ENCODE measurements around the gene CENPO.
"Not testable (repeated sequence)": the region's sequence is repeated elsewhere in the genome, so short reads cannot be mapped to it uniquely, and the experiment has no call there.

The CENPO gene

GRCh38 chr2:24824966-24825882 is 32.0 kb downstream of the CENPO start:
- peak; percentile 18 for DNase-seq (ENCODE audit: low spot score)

DNA sequence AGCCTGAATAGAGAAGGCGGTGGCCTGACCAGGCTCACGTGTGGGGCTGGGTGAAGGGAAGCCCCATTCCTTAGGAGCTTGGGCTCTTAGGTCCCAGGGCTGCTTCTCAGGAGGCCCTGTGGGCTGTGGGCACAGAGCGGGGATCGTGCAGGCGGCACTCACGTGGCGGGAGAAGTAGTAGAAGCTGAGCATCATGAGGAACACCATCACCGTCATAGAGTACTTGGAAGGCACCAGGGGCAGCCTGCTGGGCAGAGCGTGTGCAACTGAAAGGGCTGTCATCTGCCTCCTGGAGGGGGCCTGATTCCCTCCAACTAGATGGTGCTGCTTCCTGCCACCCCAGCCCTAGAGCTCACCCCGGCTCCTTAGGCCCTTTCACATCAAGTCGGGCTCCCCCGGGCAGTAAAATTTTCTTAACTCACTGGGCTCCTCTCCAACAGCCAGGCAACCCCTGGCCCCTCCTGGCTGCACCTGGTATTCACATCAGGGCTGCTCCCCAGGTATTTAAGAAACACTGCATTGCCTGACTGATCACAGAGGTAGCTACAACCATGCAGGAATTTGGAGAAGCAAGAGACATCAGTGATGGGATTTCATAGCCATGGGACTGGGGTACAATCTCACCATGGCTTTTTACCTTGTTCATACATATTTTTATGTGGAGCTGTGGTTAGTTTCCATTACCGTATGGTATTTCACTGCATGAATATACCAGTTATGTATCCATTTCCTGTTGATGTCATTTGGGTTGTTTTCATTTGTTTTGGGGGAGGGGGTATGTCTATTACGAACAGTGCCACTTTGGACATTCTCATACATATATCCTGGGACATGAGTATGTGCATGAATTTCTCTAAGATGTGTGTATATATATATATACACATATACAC is 32.9 kb downstream of the CENPO start:
- DNase-seq (ENCODE audit: low spot score): no peak

GRCh38 chr2:24826773-24827145 is 33.5 kb downstream of the CENPO start:
- no peak for DNase-seq (ENCODE audit: low spot score)

DNA sequence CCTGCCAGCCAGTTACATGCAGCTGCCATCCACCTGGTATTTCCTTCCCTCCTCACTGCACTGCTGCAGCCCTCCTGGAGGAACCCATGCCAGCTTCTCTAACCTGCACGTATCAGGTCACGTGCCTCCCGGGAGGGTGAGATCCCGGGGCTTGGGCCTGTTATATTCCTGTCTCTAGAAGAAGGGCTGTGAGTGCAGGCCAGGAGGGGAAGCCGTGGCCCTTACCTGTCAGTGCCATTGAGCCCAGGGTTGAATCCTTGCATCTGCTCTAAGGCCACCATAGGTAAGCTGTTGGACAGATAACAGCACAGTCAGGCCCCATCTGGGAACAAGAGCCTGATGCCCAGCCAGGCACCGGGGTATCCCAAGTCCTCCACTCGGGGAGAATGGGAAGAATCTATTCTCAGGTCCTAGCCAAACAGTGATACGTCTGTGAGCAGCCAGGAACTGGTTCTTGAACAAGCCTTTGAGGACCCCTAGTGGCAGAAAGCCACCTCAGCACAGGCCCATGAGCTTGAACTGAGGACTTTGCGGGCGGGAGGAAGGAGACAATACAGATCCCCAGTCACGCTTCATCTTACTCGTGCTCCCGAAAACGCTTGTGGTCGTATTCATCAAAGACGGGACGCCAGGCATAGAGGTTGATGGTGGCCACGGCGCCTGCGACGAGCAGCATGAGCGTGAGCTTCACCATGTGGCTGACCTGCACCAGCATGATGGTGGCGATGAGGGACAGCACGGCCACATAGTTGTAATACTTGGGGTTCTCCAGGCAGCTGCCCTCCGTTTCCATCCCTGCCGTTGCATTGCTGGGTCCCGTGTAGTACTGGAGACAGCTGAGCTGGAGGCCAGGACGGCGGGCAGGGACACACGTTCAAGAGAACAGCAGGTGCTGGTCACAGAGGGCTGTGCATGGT is 34.4 kb downstream of the CENPO start:
- peak; percentile 87 for DNase-seq (ENCODE audit: low spot score)

- DNase-seq (ENCODE audit: low spot score): no peak
These were observed 35.2 kb downstream of the CENPO start for GRCh38 chr2:24828238-24828996.

GRCh38 chr2:24830351-24830750 is 37.1 kb downstream of the CENPO start:
- DNase-seq (ENCODE audit: low spot score): no peak

DNA sequence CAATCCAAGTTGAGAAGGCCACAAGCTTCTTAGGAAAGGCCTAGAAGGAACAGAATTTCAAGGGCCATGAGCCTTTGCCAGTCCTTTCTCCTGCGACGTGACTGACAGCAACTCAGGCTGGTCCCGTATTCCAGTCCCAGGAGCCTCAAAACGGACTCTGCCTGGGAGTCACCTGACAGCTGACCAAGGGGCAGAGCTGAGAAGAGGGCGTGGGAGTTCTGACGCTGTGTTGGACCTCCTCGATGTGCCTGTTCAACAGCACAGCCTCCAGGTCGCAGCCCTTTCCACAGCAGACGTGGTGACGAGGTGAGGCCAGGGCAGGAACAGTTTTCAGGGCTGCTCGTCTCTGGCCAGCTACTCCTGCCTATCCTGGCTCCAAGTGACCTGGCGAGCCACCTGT is 37.6 kb downstream of the CENPO start:
- DNase-seq (ENCODE audit: low spot score): no peak

DNA sequence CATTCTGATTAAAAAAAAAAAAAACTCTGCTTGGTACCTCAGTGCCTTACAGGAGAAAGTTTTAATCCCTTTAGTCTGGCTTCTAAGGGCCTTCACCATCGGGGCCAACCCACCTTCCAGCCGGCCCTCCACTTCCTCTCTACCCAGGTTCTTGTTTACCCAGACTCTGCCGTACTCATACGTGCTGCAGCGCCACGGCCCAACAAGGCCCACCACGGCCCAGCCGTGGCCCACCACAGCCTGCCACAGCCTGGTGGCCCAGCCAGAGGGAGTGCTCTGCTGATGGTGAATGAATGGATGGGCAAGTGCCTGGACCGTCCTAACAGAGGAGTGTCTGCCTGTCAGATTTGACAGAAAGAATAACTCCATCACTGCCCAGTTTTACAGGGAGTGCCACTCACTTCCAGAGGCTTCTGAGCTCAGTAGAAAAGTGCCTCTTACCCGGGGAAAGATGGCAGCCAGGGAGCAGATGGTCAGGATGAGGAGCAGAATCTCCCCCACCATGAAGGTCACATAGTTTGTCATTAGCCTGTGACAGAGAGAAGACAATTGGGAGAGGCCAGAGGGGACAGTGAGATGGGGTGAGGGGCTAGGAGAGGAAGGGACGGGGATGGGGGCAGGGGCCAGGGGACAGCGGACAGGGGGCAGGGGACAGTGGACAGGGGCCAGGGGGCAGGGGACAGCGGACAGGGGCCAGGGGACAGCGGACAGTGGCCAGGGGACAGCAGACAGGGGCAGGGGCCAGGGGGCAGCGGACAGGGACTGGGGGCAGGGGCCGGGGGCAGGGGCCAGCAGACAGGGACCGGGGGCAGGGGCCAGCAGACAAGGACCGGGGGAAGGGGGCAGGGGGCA is 38.2 kb downstream of the CENPO start:
- no peak for DNase-seq (ENCODE audit: low spot score)

- no peak for DNase-seq (ENCODE audit: low spot score)
These were observed 38.8 kb downstream of the CENPO start for GRCh38 chr2:24832073-24832461.

GRCh38 chr2:24832521-24832920 is 39.3 kb downstream of the CENPO start:
- DNase-seq (ENCODE audit: low spot score): no peak

DNA sequence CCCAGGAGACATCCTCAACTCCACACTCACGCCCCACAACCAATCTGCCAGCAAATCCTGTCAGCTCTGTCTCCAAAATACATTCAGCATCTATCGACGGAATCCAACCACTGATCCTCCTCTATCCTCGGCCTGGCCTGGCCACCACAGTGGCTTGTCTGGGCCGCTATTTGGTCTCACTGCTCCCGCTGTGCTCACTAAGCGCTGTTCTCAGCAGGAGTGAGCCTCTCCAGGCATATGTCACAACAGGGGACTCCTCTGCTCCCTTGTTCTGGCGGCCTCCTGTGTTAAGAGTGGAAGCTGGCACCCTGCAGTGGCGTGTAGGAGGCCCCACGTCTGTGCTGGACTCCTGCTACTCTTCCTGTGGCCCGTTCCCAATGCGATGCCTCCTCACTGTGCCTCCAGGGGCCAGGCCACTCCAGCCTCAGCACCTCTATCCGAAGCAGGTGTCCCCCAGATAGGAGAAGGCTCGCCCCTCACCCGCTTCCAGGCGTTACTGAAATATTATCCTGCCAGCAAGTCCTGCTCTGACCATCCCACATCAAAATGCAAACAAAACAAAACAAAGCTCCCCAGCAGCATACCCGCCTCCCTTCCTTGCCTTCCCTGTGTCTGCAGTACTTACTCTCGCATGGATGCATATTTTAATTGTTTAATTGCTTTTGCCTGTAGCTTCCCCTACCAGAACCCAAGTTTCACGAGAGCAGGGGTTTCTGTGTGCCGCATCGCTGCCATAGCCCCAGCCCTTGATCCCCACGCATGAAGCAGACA is 39.9 kb downstream of the CENPO start:
- no peak for DNase-seq (ENCODE audit: low spot score)

DNA sequence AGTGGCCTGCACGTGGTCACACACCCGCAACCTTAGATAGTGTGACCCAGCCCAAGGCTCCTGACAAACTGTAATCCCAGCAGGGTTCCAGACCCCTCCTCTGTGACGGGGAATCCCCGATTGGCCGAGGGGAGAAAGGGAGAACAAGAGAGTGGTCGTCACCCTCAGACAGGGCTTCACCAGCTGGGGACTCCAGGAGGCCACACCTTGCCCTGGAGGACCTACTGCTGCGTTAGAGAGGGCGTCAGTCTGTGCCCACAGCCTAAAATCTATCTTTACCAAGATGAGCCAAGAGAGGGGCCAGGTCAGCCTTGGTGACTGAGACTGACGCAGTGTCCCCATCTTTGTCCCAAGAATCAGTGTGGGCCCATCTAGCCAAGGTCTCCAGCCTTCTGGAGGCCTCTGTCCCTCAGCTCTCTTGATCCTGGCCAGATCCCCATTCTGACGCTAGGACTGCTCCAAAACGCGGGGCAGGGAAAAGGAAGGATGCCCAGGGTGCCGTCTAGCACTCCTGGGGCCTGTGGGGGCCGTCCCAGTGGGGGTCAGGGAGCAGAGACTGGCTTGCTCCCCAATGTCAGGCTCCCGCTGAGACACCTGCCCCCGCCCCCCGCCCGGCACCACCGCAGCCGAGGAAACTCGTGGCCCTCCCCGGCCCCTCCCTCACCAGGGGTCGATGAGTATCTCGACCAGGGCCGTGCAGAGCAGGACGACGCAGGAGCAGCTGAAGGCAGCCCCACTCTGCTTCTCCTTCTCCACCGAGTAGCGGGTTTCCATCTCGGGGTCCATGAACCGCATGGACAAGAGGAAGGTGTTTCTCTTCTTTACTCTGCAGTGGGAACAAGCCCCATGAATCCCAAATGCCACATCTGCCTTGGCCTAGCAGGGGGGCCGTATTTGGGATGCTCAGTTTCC is 40.9 kb downstream of the CENPO start:
- no peak for DNase-seq (ENCODE audit: low spot score)

DNA sequence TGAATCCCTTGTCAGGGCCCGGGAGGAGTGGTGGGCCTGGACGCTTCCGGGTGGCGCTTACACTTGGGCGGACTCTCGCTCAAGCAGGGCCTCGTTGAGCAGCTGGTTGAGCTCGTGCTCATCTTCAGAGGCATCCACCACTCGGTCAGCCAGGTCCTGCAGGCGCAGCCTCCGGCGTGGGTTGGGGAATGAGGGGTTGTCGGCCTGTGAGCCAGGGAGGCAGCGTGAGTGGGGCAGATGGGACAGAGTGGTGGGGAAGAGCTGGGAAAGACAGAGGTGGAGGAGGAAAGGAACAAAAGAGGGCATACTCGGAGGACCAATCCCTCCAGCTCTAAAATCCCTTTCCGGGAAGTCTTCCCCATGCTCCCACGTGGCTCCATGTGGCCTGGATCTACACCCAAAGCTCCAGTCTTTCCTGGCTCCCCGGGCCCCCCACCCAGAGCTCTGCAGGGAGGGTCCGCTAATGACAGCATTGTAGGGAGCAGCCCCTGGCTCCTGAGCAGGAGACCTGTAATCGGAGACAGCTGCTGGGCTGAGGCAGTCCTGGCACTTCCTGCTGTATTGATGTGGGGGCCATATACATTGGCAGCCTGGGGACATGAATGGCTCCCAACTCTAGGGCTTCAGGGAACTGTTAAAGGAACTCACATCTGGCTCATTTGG is 41.6 kb downstream of the CENPO start:
- no peak for DNase-seq (ENCODE audit: low spot score)

- DNase-seq (ENCODE audit: low spot score): not testable (repeated sequence)
These were observed 42.2 kb downstream of the CENPO start for GRCh38 chr2:24835411-24835810.

DNA sequence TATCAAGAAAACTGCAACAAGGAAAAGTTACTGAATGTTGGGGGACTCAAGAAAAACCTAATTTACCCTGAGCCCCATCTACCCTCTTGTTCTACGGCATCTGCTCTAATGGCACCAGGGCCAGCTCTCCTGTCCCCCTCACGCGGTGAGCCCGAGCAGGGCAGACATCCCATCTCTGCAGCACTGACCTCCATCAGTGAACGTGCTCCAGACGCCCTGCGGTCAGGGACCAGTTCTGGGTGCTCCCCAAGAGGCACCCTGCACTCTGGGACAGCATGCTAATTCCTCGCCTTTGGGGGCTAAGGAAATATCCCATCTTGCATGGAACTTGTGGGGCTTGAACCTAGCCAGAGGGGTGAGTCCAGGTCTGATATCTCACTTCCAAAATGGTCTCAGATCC is 43.0 kb downstream of the CENPO start:
- DNase-seq (ENCODE audit: low spot score): no peak

DNA sequence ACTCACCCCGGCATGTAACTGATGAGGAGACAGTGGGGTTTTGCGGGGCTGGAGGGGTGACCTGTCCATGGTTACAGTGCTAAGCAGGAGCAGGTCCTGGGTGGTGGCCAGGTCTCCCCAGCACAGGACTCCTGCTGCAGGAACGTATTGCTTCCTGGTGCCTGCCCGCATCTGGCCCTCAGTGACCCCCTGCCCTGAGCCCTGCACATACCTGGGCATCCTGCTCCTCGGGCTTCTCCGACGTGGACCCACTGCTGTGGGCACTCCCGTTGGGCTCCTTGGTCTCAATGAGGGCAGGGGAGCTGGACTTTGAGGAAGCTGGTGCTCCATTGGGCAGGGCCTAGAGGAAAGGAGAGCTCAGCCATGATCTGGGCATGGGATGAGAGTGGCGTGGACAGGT is 43.5 kb downstream of the CENPO start:
- DNase-seq (ENCODE audit: low spot score): no peak

- no peak for DNase-seq (ENCODE audit: low spot score)
These were observed 44.8 kb downstream of the CENPO start for GRCh38 chr2:24837996-24838513.

DNA sequence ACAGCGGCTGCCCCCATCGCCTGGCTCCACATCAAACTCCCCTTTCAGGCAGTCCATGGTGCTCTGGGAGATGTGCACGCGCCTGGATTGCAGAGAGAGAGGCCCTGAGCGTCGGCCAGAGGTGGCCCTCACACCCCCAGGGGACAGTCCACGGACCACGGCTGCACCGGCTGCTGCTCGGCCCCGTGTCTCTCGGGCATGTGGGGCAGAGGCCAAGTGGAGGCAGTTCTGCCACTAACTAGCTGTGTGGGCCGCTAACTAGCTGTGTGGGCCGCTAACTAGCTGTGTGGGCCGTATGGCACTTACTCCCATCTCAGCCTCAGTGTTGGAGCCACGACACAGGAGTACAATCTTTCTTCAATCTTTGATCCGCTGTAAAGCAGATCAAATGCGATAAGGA is 45.3 kb downstream of the CENPO start:
- DNase-seq (ENCODE audit: low spot score): no peak
